ENCODE data around the gene S100A14. TPM values are rescaled to one million over a fixed set of nuclear protein-coding genes. Genes with fewer than 3 reads are reported as not detected.

S100A14 gene
- total RNA-seq, 6 donors from 2014 or later: 76.5 to 239 (median 133) TPM

- H3K4me1 ChIP-seq: peaks cover 32 to 81% (median 50%) of the 10 kb centered on the region in 4 donors
- H3K9me3 ChIP-seq: no peaks in the 10 kb centered on the region
- no peak for TF ChIP-seq CTCF (IDR thresholded peaks at IDR 0.05)
- no peak for TF ChIP-seq POLR2AphosphoS5 (IDR thresholded peaks at IDR 0.05)
- WGBS, 2 donors: 74 to 75% methylated on average over 10 of the region's 10 CpGs
- H3K36me3 ChIP-seq: peaks cover under 1 to 5% (median 4%) of the 10 kb centered on the region in 4 donors
- peak overlapping the region in 3 of 4 donors; percentile 6 to 99 (median 61) for H3K27ac ChIP-seq
- DNase-seq (no peak), ATAC-seq (ENCODE audit: low FRiP score in 2 of 2) (no peak)
- no peak overlapping the region for H3K4me3 ChIP-seq
- H3K27me3 ChIP-seq: no peaks in the 10 kb centered on the region
Observed at GRCh38 chr1:153631047-153632022, 15.2 kb upstream of the S100A14 start.

- ATAC-seq (ENCODE audit: low FRiP score in 2 of 2): no peak
- Histone ChIP-seq H3K27me3 (no peaks in the 10 kb centered on the region), H3K4me3 (no peak overlapping the region), H3K9me3 (no peaks in the 10 kb centered on the region), H3K27ac (peak overlapping the region in 3 of 4 donors; percentile 24 to 95 (median 56)), H3K36me3 (no peaks in the 10 kb centered on the region), H3K4me1 (peaks cover 32 to 81% (median 49%) of the 10 kb centered on the region in 4 donors)
- DNase-seq: no peak
- WGBS, 2 donors: 69 to 84% methylated on average over 3 to 7 of the region's 7 CpGs
- no peak for TF ChIP-seq POLR2AphosphoS5 (IDR thresholded peaks at IDR 0.05)
- no peak for TF ChIP-seq EP300 (IDR thresholded peaks at IDR 0.05)
- TF ChIP-seq CTCF (IDR thresholded peaks at IDR 0.05): no peak
- TF ChIP-seq POLR2A (IDR thresholded peaks at IDR 0.05): no peak
Observed at GRCh38 chr1:153630384-153630783, 14.3 kb upstream of the S100A14 start.

GRCh38 chr1:153629971-153630370 is 13.8 kb upstream of the S100A14 start:
- WGBS, 2 donors: 91% methylated on average over 1 of the region's 1 CpG; no CpG with 5 or more reads in 1 of the 2 donors
- Histone ChIP-seq H3K27ac (peak overlapping the region in 3 of 4 donors; percentile 24 to 95 (median 56)), H3K9me3 (no peaks in the 10 kb centered on the region), H3K4me3 (no peak overlapping the region), H3K4me1 (peaks cover 29 to 81% (median 47%) of the 10 kb centered on the region in 4 donors), H3K27me3 (no peaks in the 10 kb centered on the region), H3K36me3 (peaks cover 0 to 2% (median 0%) of the 10 kb centered on the region in 4 donors)
- TF ChIP-seq EP300 (IDR thresholded peaks at IDR 0.05) (no peak), POLR2A (IDR thresholded peaks at IDR 0.05) (no peak), CTCF (IDR thresholded peaks at IDR 0.05) (no peak), POLR2AphosphoS5 (IDR thresholded peaks at IDR 0.05) (no peak)
- ATAC-seq (ENCODE audit: low FRiP score in 2 of 2) (no peak), DNase-seq (no peak)

- H3K36me3 ChIP-seq: peaks cover 0 to 2% (median 0%) of the 10 kb centered on the region in 4 donors
- no peak for TF ChIP-seq POLR2A (IDR thresholded peaks at IDR 0.05)
- no peak for TF ChIP-seq POLR2AphosphoS5 (IDR thresholded peaks at IDR 0.05)
- TF ChIP-seq EP300 (IDR thresholded peaks at IDR 0.05): no peak
- no peak for TF ChIP-seq CTCF (IDR thresholded peaks at IDR 0.05)
- H3K27me3 ChIP-seq: no peaks in the 10 kb centered on the region
- no peak for ATAC-seq (ENCODE audit: low FRiP score in 2 of 2)
- peaks cover 36 to 83% (median 47%) of the 10 kb centered on the region in 4 donors for H3K4me1 ChIP-seq
- 90 to 96% methylated on average over 4 to 5 of the region's 5 CpGs for WGBS, 2 donors
- no peaks in the 10 kb centered on the region for H3K9me3 ChIP-seq
- H3K4me3 ChIP-seq: no peak overlapping the region
- peak overlapping the region in 3 of 4 donors; percentile 4 to 95 (median 95) for H3K27ac ChIP-seq
- DNase-seq: no peak
Observed at GRCh38 chr1:153629343-153629665, 13.2 kb upstream of the S100A14 start.

Measured in upper lobe of left lung (tissue), 6 donors.